Measurements from ENCODE around the gene DOCK7.
A peak's percentile ranks its signal among the peaks of the same experiment; 100 is the strongest.
"Not testable (repeated sequence)": the region's sequence is repeated elsewhere in the genome, so short reads cannot be mapped to it uniquely, and the experiment has no call there.

DOCK7 gene

DNA sequence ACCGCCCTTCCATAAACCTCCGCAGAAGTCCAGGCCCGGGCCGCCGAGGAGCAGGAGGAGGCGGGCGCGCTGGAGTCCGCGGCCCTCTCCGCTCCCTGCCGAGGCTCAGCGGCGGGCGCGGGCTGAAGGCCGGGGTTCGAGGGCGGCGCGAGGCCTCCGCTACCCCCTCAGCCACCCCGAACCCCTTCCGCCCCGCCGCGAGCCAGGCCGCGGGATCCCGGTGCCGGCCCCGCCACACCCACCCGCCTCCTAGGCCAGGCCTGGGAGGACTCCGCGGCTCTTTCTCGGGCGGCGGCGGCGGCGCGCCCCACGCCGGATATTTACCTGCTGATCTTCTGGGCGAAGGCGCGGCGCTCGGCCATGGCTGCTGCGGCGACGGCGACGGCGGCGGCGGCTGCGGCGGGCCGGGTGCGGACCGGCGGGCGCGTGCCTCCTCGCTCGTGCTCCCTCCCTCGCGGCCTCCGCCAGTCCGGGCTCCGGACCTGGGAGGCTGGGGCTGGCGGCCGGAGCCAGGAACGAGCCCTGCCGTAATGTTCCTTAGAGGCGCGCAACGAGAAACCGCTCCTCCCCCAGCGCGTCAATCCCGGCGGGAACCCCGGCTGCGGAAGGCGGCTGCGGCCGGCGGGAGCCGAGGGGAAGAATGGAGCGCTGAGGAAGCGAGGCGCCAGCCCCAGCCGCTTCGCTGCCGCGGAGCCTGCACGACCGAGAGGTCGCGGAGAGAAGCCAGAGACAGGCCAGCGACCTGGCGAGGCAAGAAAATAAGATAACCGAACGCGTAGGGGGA is at the start of gene DOCK7:
TSS of gene DOCK7 (minus strand) at position 484 of the 784 bp plus-strand sequence. CDS start at position 362, 122 bp downstream.
- DNase-seq: peak; percentile 13

DNA sequence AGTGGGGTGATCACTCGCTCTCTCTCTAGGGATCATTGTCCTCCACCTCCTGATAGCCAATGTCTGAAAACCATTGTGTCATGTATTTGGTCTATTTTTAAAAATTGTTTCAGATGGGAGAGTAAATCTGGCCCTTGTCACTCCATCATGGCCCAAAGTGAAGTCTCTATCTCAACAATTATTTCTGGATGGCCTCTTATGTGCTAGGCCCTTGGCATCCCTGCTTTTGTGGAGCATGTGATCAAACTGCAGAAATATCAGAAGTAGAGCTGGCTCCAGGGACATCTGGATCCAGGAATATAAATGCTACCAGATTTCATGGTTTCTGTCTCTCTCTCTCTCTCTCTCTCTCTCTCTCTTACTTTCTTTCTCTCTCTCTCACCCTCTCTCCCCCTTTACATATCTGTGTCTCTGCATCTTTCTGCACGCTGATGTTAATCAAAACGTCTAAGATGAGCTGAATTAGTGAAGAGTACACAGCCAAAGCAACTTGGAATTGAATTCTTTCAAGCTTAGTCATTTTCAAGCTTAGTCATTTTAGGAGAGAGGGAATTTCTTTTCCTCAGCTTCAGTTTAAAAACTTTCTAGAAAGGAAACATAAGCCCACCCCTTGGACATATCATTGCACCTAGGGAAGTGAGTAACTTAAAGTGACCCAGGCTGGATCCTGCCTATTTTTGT is 47.4 kb upstream of the DOCK7 start:
- no peak for DNase-seq

DNA sequence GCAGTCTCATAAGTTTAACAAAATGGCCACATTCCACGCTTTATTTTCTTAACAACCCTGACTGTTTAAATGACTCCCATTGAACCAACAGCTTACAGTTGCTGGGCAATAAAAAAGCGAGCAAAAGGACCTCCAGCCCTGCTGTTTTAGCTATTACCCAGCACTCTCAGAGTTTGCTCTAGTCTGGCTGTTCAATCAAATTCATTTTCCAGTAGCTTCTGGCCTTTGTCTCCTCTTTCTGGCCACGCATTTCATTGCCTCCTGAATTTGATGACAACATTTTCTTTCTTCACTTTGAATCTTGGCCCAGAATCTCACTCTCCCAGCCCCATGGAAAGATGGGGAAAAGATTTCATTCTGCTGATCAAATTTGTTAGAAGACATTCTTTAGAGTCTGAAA is 44.1 kb upstream of the DOCK7 start:
- no peak for DNase-seq

DNA sequence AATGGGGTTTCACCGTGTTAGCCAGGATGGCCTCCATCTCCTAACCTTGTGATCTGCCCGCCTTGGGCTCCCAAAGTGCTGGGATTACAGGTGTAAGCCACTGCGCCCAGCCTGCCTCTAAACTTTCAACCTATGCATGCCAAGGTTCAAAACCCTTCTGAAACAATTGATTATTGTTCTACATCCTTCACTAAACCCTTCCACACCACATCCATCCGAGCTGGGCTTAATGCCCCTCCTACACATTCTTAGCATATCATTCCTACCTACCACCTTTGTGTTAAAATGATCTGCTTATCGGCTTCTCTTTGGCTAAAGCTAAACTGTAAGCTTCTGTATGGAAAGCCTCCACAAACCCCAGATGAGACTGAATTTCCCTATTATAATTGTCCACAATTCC is 40.8 kb upstream of the DOCK7 start:
- DNase-seq: no peak

- DNase-seq: no peak
Measured at GRCh38 chr1:62727656-62728407, 39.6 kb upstream of the DOCK7 start.

DNA sequence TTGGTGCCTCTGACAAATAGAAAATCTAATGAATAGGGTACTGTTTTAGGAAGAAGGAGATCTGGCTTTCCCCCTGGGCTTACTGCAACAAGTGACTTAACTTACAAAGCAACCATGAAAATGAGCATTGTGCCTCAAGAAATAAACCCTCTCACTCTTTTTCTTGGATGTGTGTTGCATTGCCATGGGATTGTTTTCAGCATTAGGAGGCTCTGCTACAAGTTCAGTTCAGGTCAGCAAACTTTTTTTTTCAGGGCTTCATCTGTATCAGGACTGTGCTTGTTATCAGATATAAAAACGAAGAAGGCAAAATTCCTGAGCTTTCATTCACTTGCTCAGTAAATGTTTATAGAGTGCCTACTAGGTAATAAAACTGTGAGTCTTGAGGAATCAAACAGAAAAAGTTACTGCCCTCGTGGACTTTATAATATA is 37.8 kb upstream of the DOCK7 start:
- DNase-seq: no peak

DNA sequence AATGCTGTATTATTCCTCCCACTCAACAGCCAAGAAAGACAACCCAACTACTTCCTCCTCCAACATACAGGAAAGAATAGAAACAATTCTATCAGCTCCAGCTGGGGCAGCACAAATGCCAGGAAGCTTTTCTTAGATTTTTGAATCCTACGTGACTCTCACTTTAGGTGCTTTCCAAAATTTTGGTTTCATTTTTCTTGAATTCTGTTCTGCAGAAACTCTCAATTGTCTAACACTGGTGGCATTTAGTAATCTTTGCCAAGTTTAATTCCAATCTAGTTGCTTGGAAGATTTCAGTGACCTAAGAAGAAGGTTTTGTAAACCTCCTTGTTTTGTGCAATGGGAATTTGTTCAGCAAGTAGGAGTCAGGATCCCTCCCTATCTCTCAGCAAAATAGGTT is 37.1 kb upstream of the DOCK7 start:
- DNase-seq: no peak

DNA sequence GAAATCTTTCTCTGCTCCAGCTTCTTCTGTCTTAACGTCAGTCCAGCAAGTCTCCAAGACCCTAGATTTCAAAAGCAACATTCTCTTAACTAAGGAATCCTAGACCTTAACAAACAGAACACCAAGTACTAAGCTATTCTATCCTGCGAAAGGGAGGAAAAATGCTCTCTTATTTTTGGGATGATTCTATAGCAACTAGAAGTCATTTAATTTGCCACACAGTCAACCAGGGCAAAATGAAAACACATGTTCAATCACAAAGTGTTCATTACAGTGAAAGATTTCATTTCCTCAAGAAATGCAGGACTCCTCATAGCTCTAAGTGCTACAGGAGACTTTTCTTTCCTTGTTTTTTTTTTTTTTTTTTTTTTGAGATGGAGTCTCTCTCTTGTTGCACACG is 36.2 kb upstream of the DOCK7 start:
- no peak for DNase-seq

GRCh38 chr1:62723883-62724282 is 35.7 kb upstream of the DOCK7 start:
- no peak for DNase-seq

GRCh38 chr1:62722796-62723195 is 34.6 kb upstream of the DOCK7 start:
- DNase-seq: no peak

GRCh38 chr1:62720946-62721554 is 32.9 kb upstream of the DOCK7 start:
- DNase-seq: no peak

GRCh38 chr1:62718400-62718799 is 30.2 kb upstream of the DOCK7 start:
- not testable (repeated sequence) for DNase-seq

DNA sequence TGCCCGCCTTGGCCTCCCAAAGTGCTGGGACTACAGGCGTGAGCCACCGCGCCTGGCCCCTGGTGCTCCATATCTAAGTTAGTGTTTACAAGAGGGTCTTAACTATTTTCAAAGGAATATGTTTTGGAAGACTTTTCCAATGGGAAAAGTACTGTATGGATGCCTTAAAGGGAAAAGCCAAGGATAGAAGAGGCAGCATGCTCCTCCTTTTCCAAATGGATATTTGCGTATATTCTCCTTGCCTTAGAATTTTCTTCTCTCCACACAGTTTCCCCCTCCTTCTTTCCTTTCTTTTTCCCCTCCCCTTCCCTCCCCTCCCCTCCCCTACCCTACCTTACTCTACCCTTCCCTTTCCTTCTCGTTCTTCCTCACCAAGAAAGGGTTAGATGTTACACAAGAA is 29.3 kb upstream of the DOCK7 start:
- DNase-seq: no peak

GRCh38 chr1:62716397-62716796 is 28.2 kb upstream of the DOCK7 start:
- no peak for DNase-seq

- peak; percentile 12 for DNase-seq
Measured at GRCh38 chr1:62712336-62713243, 24.4 kb upstream of the DOCK7 start.

- no peak for DNase-seq
Measured at GRCh38 chr1:62707744-62708120, 19.5 kb upstream of the DOCK7 start.

DNA sequence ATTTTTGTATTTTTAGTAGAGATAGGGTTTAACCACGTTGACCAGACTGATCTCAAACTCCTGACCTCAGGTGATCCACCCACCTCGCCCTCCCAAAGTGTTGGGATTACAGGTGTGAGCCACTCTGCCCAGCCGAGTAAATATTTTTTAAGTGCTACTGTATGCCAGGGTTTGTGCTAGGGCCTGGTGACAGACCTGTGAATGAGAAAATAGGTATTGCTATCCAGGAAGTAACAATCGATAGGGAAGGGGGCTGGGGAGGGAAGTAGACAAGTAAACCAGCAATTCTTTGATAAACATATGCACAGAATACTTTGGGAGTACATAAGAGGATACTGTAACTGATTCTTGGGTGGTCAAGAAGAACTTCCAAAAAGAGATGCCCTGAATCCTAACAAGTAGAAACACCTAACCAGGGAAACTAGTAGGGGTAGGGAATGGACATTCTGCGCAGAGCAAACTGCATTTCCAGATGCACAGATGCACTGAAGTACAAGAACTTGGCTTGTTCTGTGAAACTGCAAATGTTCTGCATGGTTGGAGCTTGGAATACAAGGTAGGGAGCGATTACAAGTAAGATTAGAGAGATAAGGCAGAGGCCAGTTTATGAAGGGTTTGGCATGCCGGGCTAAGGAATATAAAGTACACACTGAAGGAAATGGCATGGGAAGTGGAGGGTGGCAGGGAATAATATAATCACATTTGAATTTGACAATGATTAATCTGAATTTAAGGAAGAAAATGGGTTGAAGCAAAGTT is 19.0 kb upstream of the DOCK7 start:
- no peak for DNase-seq

- not testable (repeated sequence) for DNase-seq
Measured at GRCh38 chr1:62698161-62698560, 10.0 kb upstream of the DOCK7 start.

DNA sequence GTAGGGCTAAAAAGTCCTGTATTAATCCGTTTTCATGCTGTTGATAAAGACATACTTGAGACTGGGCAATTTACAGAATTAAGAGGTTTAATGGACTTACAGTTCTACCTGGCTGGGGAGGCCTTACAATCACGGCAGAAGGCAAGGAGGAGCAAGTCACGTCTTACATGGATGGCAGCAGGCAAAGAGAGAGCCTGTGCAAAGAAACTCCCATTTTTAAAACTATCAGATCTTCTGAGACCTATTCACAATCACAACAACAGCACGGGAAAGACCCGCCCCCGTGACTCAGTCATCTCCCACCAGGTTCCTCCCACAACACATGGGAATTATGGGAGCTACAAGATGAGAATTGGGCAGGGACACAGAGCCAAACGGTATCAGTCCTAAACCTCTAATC is 6.3 kb upstream of the DOCK7 start:
- not testable (repeated sequence) for DNase-seq

- DNase-seq: no peak
Measured at GRCh38 chr1:62693123-62693522, 4.9 kb upstream of the DOCK7 start.

GRCh38 chr1:62691062-62691844 is 3.1 kb upstream of the DOCK7 start:
- DNase-seq: no peak
